ENCODE data around the gene CREB3L2.
"Not testable (repeated sequence)": the region's sequence is repeated elsewhere in the genome, so short reads cannot be mapped to it uniquely, and the experiment has no call there.

Gene CREB3L2

GRCh38 chr7:137968339-137968738 is 33.5 kb downstream of the CREB3L2 start:
- DNase-seq (ENCODE audit: low read depth) = not testable (repeated sequence)

- no peak for DNase-seq (ENCODE audit: low read depth)
These were observed 34.5 kb downstream of the CREB3L2 start for GRCh38 chr7:137967143-137968018.

GRCh38 chr7:137966641-137967142 is 35.2 kb downstream of the CREB3L2 start:
- DNase-seq (ENCODE audit: low read depth) = no peak

GRCh38 chr7:137965942-137966640 is 35.8 kb downstream of the CREB3L2 start:
- DNase-seq (ENCODE audit: low read depth) = no peak

- no peak for DNase-seq (ENCODE audit: low read depth)
These were observed 36.9 kb downstream of the CREB3L2 start for GRCh38 chr7:137964824-137965545.

GRCh38 chr7:137962875-137963507 is 38.9 kb downstream of the CREB3L2 start:
- DNase-seq (ENCODE audit: low read depth) = no peak

- DNase-seq (ENCODE audit: low read depth) = no peak
These were observed 39.4 kb downstream of the CREB3L2 start for GRCh38 chr7:137962491-137962874.

- no peak for DNase-seq (ENCODE audit: low read depth)
These were observed 40.4 kb downstream of the CREB3L2 start for GRCh38 chr7:137961200-137962177.

- DNase-seq (ENCODE audit: low read depth) = no peak
These were observed 41.9 kb downstream of the CREB3L2 start for GRCh38 chr7:137960020-137960419.

- DNase-seq (ENCODE audit: low read depth) = no peak
These were observed 43.1 kb downstream of the CREB3L2 start for GRCh38 chr7:137958470-137959431.

GRCh38 chr7:137957887-137958286 is 44.0 kb downstream of the CREB3L2 start:
- DNase-seq (ENCODE audit: low read depth) = no peak

GRCh38 chr7:137956591-137956990 is 45.3 kb downstream of the CREB3L2 start:
- DNase-seq (ENCODE audit: low read depth) = no peak

GRCh38 chr7:137956183-137956582 is 45.7 kb downstream of the CREB3L2 start:
- no peak for DNase-seq (ENCODE audit: low read depth)

GRCh38 chr7:137954614-137955013 is 47.3 kb downstream of the CREB3L2 start:
- no peak for DNase-seq (ENCODE audit: low read depth)

- DNase-seq (ENCODE audit: low read depth) = no peak
These were observed 48.0 kb downstream of the CREB3L2 start for GRCh38 chr7:137953665-137954470.

- no peak for DNase-seq (ENCODE audit: low read depth)
These were observed 48.7 kb downstream of the CREB3L2 start for GRCh38 chr7:137953043-137953664.

- DNase-seq (ENCODE audit: low read depth) = no peak
These were observed 49.5 kb downstream of the CREB3L2 start for GRCh38 chr7:137952426-137952805.

GRCh38 chr7:137951700-137952425 is 50.0 kb downstream of the CREB3L2 start:
- DNase-seq (ENCODE audit: low read depth) = no peak

Data from stimulated activated CD8-positive, alpha-beta memory T cell treated with anti-CD3 and anti-CD28 coated beads, Interleukin-4, amount 100 ng/mL, for 24 hours (primary cell).